ENCODE results near the gene MED10. TPM values are rescaled to one million over a fixed set of nuclear protein-coding genes. Genes with fewer than 3 reads are reported as not detected.
A peak's percentile ranks its signal among the peaks of the same experiment; 100 is the strongest.

MED10 gene
- total RNA-seq, 1 donor from 2014 or later: 31.8 TPM

- Histone ChIP-seq H3K4me3 (no peak overlapping the region), H3K9me3 (peaks cover 19% of the 10 kb centered on the region), H3K27ac (no peak overlapping the region), H3K36me3 (no peaks in the 10 kb centered on the region), H3K4me1 (no peaks in the 10 kb centered on the region), H3K27me3 (no peaks in the 10 kb centered on the region)
- TF ChIP-seq CTCF (IDR thresholded peaks at IDR 0.05): no peak
- DNase-seq (no peak), ATAC-seq (peak; percentile 30)
- intact Hi-C loops (cut with DNase I): no loop called here
Observed at GRCh38 chr5:6328173-6328572, 50.2 kb downstream of the MED10 start.

- no peaks in the 10 kb centered on the region for H3K4me1 ChIP-seq
- H3K9me3 ChIP-seq: peaks cover 19% of the 10 kb centered on the region
- intact Hi-C loops (cut with DNase I): no loop called here
- DNase-seq (no peak), ATAC-seq (no peak)
- no peak overlapping the region for H3K27ac ChIP-seq
- no peaks in the 10 kb centered on the region for H3K36me3 ChIP-seq
- H3K4me3 ChIP-seq: no peak overlapping the region
- no peaks in the 10 kb centered on the region for H3K27me3 ChIP-seq
- TF ChIP-seq CTCF (IDR thresholded peaks at IDR 0.05): no peak
Observed at GRCh38 chr5:6326776-6327175, 51.6 kb downstream of the MED10 start.

DNA sequence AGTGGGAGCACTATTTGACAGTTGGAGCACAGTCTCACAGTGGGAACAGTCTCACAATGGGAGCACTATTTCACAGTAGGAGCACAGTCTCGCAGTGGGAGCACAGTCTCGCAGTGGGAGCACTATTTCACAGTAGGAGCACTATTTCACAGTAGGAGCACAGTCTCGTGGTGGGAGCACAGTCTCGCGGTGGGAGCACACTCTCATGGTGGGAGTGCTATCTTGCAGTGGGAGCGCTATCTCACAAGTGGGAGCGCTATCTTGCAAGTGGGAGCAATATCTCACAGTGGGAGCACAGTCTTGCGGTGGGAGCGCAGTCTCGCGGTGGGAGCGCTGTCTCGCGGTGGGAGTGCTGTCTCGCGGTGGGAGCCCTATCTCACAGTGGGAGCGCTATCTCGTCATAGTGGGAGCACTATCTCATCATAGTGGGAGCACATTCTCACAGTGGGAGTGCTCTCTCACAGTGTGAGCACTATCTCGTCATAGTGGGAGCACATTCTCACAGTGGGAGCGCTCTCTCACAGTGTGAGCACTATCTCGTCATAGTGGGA, 56.1 kb downstream of the MED10 start:
- DNase-seq (no peak), ATAC-seq (no peak)

More for the DNA sequence above, 56.1 kb downstream of the MED10 start:
- Histone ChIP-seq H3K4me3 (no peak overlapping the region), H3K9me3 (no peaks in the 10 kb centered on the region), H3K36me3 (no peaks in the 10 kb centered on the region), H3K4me1 (no peaks in the 10 kb centered on the region), H3K27ac (no peak overlapping the region), H3K27me3 (no peaks in the 10 kb centered on the region)
- intact Hi-C loops (cut with DNase I): no loop called here
- TF ChIP-seq CTCF (IDR thresholded peaks at IDR 0.05): no peak

Other genes with a start within 250 kb of the MED10 start
- not detected for gene UBE2QL1, start 70.3 kb upstream of the MED10 start, total RNA-seq

All from upper lobe of right lung (tissue), 1 donor.